GM18507 (cell line): ENCODE measurements around the gene NDUFS7.

ENCODE experiments used
- DNase-seq: peaks from one replicate; pipeline ENCODE4 v3.0.0; 2011; ENCODE audit warnings: low read depth; ENCODE audit not compliant: insufficient read length; ENCODE audit errors: extremely low spot score
- FAIRE-seq: peaks from 2 replicates; lab custom pipeline; 2011; peaks lifted over from hg19 to GRCh38; lab: Jason Lieb, UNC

NDUFS7 gene

DNA sequence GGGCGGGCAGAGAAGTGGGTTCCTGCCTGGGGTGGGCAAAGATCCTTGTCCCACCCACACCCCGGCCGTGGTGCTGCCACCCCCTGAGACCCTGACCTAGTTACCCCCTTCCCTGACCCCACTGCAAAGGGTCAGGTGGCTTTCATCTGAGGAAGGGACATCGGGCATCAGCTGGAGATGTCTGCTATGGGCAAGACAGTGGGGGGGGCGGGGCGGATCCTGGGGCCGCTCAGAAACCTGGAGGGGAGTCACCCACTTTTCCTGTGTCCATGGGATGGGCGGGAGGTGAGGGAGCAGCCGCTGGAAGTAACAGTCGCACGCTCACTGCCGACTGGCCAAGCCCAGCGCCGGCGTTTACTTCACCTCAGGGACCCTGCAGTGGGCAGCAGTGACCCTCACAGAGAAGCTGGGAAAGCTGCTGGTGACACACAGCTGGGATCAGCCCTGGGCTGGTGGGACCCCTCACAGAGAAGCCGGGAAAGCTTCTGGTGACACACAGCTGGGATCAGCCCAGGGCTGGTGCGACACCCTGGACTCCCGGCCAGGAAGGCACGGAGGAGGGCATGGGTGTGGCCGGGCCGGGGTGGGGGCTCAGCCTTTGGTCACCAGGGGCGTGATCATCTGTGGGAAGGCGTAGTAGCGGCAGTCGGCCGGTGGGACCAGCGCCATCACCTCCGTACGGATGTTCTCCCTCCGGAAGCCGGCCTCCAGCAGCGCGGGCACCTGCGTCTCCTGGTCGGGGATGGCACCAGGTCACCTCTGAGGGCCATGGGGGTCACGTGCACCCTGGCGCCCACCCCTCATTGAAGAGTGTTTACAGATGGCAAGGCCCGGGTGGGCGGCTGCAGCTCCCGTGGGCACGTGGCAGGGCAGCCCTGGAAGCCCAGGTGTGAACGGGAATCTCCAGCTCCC lies 13.3 kb downstream of the NDUFS7 start:
- FAIRE-seq: no peak
- DNase-seq: no peak

DNA sequence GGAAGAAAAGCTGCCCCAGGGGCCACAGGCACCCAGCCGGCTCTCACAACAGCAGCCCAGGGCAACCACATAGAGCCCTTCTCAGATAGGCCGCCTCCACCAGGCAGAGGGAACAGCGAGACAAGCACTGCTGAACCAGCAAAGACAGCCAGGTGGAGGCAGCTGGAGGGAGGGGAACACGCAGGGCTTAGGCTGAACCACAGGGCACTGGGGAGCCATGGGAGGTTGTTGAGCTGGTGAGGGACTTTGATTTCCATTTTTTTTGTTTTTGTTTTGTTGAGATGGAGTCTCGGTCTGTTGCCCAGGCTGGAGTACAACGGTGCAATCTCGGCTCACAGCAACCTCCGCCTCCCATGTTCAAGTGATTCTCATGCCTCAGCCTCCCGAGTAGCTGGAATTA lies 14.1 kb downstream of the NDUFS7 start:
- DNase-seq: no peak
- no peak for FAIRE-seq

DNA sequence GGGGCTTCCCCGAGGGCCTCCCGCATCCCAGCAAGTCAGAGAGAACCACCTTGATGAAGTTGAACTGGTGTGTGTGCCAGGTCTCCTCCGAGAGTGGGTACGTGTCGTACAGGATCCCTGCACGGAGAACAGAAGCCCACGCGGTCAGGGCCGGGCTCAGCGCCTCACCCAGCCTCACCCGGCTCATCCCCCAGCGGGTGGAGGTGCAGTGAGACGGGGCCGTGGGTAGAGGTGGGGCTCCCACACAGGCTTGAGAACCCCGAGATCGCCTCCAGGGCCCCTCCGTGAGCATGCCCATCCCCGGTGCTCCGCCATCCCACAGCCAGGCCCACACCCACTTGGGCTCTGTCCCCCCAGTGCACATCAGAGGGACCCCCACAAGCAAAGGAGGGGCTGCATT lies 15.4 kb downstream of the NDUFS7 start:
- FAIRE-seq (no peak), DNase-seq (no peak)

GRCh38 chr19:1399745-1400144 lies 16.0 kb downstream of the NDUFS7 start:
- no peak for DNase-seq
- no peak for FAIRE-seq

- DNase-seq: no peak
- no peak for FAIRE-seq
Observed at GRCh38 chr19:1400281-1401137, 16.8 kb downstream of the NDUFS7 start.

DNA sequence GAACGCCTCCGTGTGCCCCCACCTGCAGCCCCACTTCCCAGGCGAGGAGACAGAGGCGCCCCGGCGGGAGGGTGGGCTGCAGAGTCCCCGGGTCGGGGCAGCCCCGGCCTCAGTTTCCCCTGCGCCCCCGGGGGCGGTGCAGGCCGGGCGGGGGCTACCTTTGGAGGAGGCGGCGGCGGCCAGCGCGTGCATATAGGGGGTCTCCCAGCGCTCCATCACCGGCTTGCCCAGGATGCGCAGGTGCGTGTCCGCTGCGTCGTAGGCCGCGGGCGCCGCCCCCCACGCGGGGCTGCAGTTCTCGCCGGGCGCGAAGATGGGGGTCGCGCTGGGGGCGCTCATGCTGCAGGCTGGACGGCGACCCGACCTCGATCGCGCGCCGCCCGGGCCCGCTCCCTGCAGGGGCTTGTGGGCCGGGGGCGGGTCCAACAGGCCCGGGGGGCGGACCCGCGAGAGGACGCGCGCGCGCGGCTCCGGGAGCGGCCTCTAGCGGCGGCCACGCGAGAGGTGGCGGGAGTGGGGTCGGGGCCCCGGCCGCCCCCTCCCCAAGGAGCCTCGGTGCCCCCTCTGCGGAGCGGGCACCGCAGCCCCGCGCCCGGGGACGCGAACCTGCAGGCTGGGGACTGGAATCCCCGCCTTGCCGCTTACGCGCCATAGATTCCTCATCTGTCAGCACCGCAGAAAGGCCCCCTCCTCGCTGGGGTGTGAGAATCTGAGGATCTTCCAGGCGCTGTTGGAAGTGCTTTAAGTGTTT lies 17.6 kb downstream of the NDUFS7 start, which contains the start of gene GAMT:
TSS of gene GAMT (minus strand) at position 405 of the 751 bp plus-strand sequence. CDS start at position 339, 66 bp downstream.
- DNase-seq: peak; percentile 54

GRCh38 chr19:1401889-1402217 lies 18.1 kb downstream of the NDUFS7 start:
- no peak for FAIRE-seq

More for the DNA sequence above, 17.6 kb downstream of the NDUFS7 start, which contains the start of gene GAMT:
- FAIRE-seq: no peak

GRCh38 chr19:1402411-1403070 lies 18.8 kb downstream of the NDUFS7 start:
- DNase-seq (no peak), FAIRE-seq (no peak)

More at GRCh38 chr19:1401889-1402217, 18.1 kb downstream of the NDUFS7 start:
- DNase-seq: no peak

DNA sequence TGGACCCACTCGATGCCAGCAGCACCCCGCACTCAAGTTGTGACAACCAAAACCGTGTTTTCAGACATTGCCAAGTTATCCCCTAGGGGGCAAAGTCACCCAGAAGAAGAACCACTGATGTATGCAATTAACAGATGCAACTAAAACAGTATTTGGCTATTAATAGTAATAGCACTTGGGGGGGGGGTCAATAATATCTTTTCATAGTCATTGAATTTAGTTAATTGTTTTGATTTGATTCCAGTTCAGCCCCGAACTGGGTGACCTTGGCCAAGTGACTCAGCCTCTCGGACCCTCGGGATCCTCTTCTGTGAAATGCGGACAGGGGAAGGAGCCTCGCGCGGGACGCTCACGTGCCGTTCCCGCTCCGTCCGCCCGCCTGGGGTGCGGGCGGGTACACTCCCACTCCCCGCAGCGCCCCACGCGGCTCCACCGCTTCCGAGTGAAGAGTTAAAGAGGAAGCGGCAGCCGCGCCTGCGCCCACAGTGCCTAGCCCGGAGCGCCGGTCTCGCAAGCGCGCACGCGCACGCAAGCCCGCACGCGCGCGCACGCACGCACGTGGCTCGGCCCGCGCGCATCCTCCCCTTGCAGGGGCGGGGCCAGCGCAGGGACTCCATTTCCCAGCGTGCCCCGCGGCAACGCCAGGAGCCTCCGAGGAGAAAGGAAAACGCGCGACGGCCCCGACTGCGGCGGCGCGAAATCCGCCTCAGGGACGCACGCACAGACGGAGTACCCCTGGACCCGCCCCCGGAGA lies 23.2 kb downstream of the NDUFS7 start:
- FAIRE-seq (peak; percentile 95), DNase-seq (peak; percentile 94)

GRCh38 chr19:1407528-1408299 lies 24.0 kb downstream of the NDUFS7 start, which contains the start of gene DAZAP1:
DAZAP1 (plus strand) TSS chr19:1407586; CDS start chr19:1407774, 188 bp downstream.
- DNase-seq (no peak), FAIRE-seq (no peak)

GRCh38 chr19:1408300-1409203 lies 24.8 kb downstream of the NDUFS7 start:
- FAIRE-seq (peak; percentile 47), DNase-seq (no peak)

GRCh38 chr19:1409204-1410005 lies 25.7 kb downstream of the NDUFS7 start:
- no peak for FAIRE-seq

DNA sequence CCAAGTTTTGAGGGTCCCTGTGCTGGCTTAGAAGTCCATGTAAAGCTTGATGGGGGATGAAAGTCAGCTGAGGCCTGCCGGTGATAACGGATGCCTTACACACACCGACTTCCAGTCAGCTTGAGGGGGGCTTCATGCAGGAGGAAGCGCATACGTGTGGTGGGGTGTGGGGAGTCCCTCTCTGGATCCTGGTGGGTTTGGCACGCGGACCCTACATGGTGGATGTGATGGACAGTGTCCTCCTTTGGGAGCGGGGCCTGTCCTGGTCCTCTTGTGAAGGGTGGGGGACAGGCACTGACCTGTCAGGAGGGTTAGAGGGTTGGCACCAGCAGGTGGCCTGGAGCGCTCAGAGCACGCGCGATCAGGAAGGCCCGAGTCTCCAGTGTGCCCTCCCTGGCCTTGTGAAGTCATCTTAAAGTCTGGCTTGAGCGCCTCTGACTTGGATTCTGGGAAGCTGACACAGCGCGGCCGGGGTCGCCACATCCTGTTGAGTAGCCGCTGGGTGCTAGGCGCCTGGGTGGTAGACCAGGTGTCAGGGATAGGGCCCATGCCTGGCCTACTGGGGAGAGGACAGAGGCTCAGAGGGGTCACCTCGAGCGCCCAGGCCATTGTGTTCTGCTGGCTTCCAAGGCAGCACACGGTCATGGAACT lies 26.6 kb downstream of the NDUFS7 start:
- DNase-seq: no peak
- FAIRE-seq: no peak

More at GRCh38 chr19:1409204-1410005, 25.7 kb downstream of the NDUFS7 start:
- DNase-seq: no peak

GRCh38 chr19:1410789-1411188 lies 27.1 kb downstream of the NDUFS7 start:
- DNase-seq (no peak), FAIRE-seq (no peak)
